Renal cortical epithelial cell (primary cell): ENCODE measurements around the gene FBXO3. TPM values are rescaled to one million over a fixed set of nuclear protein-coding genes. Genes with fewer than 3 reads are reported as not detected.
"Not testable (repeated sequence)": the region's sequence is repeated elsewhere in the genome, so short reads cannot be mapped to it uniquely, and the experiment has no call there.

Experiments used
- DNase-seq: peaks from one replicate; pipeline ENCODE4 v3.0.0-alpha.2; 2011; ENCODE audit warnings: low read depth
- total RNA-seq: library from RNA; depleted of rRNA; stranded (reverse); fragments of >200 nt; gene quantifications from 2 replicates; pipeline ENCODE4 v1.2.3, GENCODE V29; 2014

The FBXO3 gene
- total RNA-seq, 1 donor from 2014 or later = 57.1 TPM

DNA sequence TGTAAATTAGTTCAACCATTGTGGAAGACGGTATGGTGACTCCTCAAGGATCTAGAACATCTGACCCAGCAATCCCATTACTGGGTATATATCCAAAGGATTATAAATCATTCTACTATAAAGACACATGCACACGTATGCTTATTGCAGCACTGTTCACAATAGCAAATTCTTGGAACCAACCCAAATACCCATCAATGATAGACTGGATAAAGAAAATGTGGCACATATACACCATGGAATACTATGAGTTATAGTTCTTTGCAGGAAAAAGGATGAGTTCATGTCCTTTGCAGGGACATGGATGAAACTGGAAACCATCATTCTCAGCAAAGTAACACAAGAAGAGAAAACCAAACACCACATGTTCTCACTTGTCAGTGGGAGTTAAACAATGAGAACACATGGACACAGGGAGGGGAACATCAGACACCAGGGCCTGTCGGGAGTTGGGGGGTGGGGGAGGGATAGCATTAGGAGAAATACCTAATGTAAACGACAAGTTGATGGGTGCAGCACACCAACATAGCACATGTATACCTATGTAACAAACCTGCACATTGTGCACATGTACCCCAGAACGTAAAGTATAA is 45.2 kb downstream of the FBXO3 start:
- DNase-seq = not testable (repeated sequence)

- DNase-seq = not testable (repeated sequence)
Observed at GRCh38 chr11:33727539-33727938, 46.8 kb downstream of the FBXO3 start.

GRCh38 chr11:33725496-33725895 is 48.8 kb downstream of the FBXO3 start:
- DNase-seq = no peak

DNA sequence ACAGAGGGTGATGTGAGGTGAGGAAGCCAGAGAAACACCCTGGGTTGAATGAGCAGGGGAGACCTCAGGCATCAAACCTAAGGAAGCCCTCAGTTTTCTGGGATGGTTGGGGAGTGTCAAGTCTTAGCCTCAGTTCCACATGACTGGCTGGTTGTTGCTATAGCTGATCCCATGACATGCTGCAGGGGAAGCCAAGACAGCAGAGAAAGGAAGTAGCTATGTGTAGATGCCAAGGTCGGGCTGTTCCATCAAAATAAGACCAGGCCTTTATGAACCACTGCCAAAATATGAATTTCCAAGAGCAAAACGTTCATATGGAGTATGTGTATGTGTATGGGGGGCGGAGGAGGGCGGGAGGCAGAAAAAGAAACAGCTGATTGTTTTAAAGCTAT is 49.7 kb downstream of the FBXO3 start:
- DNase-seq = peak; percentile 92

GRCh38 chr11:33723238-33723881 is 51.0 kb downstream of the FBXO3 start:
- peak; percentile 96 for DNase-seq

DNA sequence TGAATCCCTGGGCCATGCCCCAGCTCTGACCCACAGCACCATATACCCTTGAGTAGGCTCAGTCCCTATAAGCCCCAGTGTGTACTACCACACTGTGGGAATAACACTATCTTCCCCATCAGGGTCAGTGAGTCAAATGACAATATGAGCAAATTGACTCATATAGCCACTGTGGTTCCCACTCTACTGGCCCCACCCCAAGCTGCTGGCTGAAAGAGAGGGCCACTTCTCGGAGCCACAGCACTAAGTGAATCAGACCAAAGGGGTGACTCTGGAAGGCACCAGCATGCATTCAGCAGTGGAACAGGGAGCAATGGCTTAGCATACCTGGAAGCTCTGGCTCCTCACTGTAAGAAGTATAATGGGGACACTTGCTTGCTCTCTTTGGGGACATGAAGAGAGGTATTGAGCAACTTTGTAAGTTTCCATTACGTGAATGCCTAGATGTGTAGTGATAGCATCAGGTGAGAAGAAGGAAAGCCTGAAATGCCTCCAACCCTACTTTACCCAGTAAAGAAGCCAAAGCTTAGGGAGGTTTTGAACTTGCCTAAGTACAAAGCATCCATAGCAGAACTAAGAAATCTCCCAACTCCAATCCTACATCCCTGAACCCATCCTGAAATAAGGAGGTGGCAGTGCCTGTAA is 51.6 kb downstream of the FBXO3 start:
- peak; percentile 65 for DNase-seq

GRCh38 chr11:33721984-33722383 is 52.3 kb downstream of the FBXO3 start:
- DNase-seq = no peak

- no peak for DNase-seq
Observed at GRCh38 chr11:33721426-33721825, 52.9 kb downstream of the FBXO3 start.

DNA sequence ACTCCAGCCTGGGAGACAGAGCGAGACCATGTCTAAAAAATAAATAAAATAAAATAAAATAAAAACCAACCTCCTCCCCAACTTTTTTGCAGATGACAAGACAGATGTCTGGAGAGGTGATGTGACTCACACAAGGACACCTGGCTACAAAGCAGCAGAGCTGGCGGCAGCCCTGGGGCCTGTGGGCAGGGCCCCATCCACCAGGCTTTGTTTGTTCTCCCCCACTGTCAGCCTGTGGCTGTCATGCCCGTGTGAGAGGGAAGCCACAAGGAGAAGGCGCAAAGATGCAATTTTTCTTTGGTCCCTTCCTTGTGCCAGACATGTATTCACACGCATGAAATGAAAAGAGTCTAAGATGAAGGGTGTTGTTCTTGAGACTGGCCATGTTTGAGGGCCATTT is 54.7 kb downstream of the FBXO3 start:
- DNase-seq = no peak

- DNase-seq = no peak
Observed at GRCh38 chr11:33718440-33718839, 55.9 kb downstream of the FBXO3 start.

DNA sequence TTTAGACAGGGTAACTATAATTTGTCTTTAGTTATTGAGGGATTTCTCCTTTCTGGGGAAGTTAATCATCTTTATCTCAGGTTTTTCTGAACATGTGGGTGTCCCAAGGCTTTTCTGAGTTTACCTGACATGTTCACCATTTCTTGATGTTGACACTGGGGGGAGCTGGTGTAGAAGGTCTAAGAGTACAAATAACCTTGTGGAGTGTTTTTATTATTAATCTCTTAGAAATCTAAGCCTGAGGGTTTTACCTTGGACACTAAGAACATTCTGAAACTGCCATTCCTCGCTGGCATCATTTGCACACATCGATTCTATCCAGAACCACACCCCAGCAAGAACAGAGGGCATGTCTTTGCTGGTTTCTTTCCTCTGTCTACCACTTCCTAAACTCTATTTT is 58.1 kb downstream of the FBXO3 start:
- peak; percentile 77 for DNase-seq

DNA sequence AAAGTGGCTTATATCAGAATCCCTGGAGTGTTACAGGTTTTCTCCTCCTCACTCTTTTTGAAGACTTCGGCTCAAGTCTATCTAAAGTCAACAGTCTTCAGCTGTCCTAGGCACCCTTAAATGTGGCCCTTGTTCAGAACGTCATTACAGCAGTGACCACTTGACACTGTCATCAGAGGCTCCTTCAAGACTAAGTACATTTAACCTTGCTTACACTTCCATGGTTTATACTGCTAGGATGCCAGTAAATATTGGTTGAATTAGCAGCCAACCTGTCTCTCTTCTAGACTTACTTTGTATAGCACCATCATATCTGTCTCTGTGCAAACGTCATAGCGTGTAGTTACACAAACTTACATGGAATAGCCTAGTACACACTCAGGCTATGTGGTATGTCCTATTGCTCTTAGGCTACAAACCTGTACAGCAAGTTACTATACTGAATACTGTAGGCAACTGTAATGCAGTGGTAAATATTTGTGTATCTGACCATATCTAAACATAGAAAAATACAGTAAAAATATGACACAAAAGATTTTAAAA is 60.4 kb downstream of the FBXO3 start:
- no peak for DNase-seq

- peak; percentile 85 for DNase-seq
Observed at GRCh38 chr11:33713151-33713855, 61.0 kb downstream of the FBXO3 start.

DNA sequence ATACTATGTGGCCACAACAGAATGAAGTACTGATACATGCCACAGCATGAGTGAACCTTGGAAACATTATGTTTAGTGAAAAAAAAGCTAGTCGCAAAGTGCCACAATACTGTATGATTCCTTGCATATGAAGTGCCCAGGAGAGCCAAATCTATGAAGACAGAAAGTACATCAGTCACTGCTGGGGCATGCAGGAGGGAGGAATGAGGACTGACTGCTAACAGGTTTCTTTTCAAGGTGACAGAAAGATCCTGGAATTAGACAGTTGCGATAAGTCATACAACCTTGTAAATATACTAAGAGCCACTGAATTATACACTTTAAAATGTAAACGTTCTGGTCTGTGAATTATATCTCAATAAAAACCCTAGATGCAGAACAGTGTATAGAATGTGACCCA is 61.9 kb downstream of the FBXO3 start:
- no peak for DNase-seq

DNA sequence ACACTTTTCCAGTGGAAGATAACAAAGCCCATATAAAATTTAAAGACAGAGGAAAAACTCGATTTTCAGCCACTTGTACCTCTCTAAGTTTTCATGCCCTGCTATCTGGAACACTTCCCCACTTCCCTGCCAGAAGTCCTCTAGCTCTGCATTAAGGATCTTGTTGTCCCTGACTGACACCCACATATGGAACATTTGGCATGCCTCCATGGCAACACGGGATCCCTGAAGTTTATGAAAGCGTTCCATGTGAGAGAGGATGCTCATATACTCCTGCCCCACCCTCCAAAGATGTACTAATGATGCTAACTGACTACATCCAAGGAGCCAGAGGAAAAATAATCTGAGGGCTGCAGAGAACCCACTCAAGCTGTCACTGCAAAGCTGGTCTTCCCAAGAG is 64.9 kb downstream of the FBXO3 start:
- no peak for DNase-seq

GRCh38 chr11:33708985-33709384 is 65.3 kb downstream of the FBXO3 start:
- DNase-seq = no peak

- peak; percentile 68 for DNase-seq
Observed at GRCh38 chr11:33707831-33708230, 66.5 kb downstream of the FBXO3 start.

DNA sequence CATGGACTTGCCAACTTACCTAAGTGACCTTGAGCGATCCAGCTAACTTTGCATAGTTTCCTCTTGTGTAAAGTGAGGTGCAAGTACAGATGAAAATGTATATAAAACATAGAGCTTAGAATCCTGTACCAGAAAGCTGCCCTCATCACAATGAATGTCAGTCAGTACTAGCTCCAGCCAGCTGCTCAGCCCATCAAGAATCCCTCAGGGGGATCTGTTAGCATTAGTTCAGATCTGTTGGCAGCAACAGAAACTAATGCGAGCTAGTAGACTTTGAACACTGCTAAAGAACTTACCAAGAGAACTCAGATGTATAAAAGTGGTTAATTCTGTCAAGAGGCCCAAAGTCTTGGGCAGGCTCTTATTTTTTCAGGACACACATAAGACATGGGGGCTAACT is 67.4 kb downstream of the FBXO3 start:
- no peak for DNase-seq

GRCh38 chr11:33706546-33706945 is 67.8 kb downstream of the FBXO3 start:
- no peak for DNase-seq

GRCh38 chr11:33704240-33705002 is 69.9 kb downstream of the FBXO3 start:
- no peak for DNase-seq

- peak; percentile 83 for DNase-seq
Observed at GRCh38 chr11:33703788-33704187, 70.5 kb downstream of the FBXO3 start.

DNA sequence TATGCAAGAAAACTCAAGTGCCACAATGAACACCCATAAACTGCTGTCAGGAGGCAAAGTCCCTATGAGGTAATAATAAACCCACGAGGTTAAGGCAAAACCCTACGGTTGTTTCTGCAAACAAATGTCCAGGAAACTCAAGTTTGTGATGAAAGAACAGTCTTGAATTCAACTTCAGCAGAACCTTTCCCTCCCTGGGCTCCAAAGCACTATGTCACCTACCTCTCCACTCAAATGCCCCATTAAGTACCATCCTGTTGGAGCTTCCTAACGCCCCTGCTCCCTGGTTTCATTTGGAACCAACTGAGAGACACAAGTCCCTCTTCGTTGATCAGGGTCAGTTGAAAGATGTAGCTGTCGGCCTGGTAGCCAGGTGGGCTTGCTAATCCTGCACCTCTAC is 71.1 kb downstream of the FBXO3 start:
- DNase-seq = peak; percentile 81
